ENCODE results near the gene TBL1X.
A peak's percentile ranks its signal among the peaks of the same experiment; 100 is the strongest.
"Not testable (repeated sequence)": the region's sequence is repeated elsewhere in the genome, so short reads cannot be mapped to it uniquely, and the experiment has no call there.

The TBL1X gene

GRCh38 chrX:9459186-9459748 lies 5.6 kb upstream of the TBL1X start:
- no peak for DNase-seq (ENCODE audit: low read depth)

- DNase-seq (ENCODE audit: low read depth) = no peak
Measured at GRCh38 chrX:9461087-9461486, 3.8 kb upstream of the TBL1X start.

- no peak for DNase-seq (ENCODE audit: low read depth)
Measured at GRCh38 chrX:9462456-9462855, 2.4 kb upstream of the TBL1X start.

GRCh38 chrX:9465380-9466123 lies 694 bp downstream of the TBL1X start:
- DNase-seq (ENCODE audit: low read depth) = peak; percentile 12

GRCh38 chrX:9466124-9466495 lies 1.3 kb downstream of the TBL1X start:
- DNase-seq (ENCODE audit: low read depth) = no peak

GRCh38 chrX:9466736-9467135 lies 1.9 kb downstream of the TBL1X start:
- no peak for DNase-seq (ENCODE audit: low read depth)

GRCh38 chrX:9467146-9467545 lies 2.3 kb downstream of the TBL1X start:
- no peak for DNase-seq (ENCODE audit: low read depth)

GRCh38 chrX:9467751-9468150 lies 2.9 kb downstream of the TBL1X start:
- DNase-seq (ENCODE audit: low read depth) = no peak

GRCh38 chrX:9471571-9471985 lies 6.7 kb downstream of the TBL1X start:
- no peak for DNase-seq (ENCODE audit: low read depth)

GRCh38 chrX:9473708-9474107 lies 8.8 kb downstream of the TBL1X start:
- DNase-seq (ENCODE audit: low read depth) = no peak

- not testable (repeated sequence) for DNase-seq (ENCODE audit: low read depth)
Measured at GRCh38 chrX:9475417-9475816, 10.6 kb downstream of the TBL1X start.

GRCh38 chrX:9475984-9476383 lies 11.1 kb downstream of the TBL1X start:
- DNase-seq (ENCODE audit: low read depth) = no peak

- no peak for DNase-seq (ENCODE audit: low read depth)
Measured at GRCh38 chrX:9476810-9477575, 12.1 kb downstream of the TBL1X start.

- no peak for DNase-seq (ENCODE audit: low read depth)
Measured at GRCh38 chrX:9482408-9482807, 17.6 kb downstream of the TBL1X start.

GRCh38 chrX:9482837-9483236 lies 18.0 kb downstream of the TBL1X start:
- DNase-seq (ENCODE audit: low read depth) = no peak

- DNase-seq (ENCODE audit: low read depth) = no peak
Measured at GRCh38 chrX:9483376-9483775, 18.5 kb downstream of the TBL1X start.

- no peak for DNase-seq (ENCODE audit: low read depth)
Measured at GRCh38 chrX:9486786-9487387, 22.0 kb downstream of the TBL1X start.

- DNase-seq (ENCODE audit: low read depth) = no peak
Measured at GRCh38 chrX:9488586-9488985, 23.7 kb downstream of the TBL1X start.

- DNase-seq (ENCODE audit: low read depth) = no peak
Measured at GRCh38 chrX:9489234-9489633, 24.4 kb downstream of the TBL1X start.

GRCh38 chrX:9492901-9493300 lies 28.0 kb downstream of the TBL1X start:
- DNase-seq (ENCODE audit: low read depth) = no peak

- DNase-seq (ENCODE audit: low read depth) = no peak
Measured at GRCh38 chrX:9493936-9494335, 29.1 kb downstream of the TBL1X start.

- DNase-seq (ENCODE audit: low read depth) = no peak
Measured at GRCh38 chrX:9494771-9495170, 29.9 kb downstream of the TBL1X start.

- DNase-seq (ENCODE audit: low read depth) = no peak
Measured at GRCh38 chrX:9495496-9495895, 30.6 kb downstream of the TBL1X start.

Data from stimulated activated CD8-positive, alpha-beta memory T cell treated with anti-CD3 and anti-CD28 coated beads, Interleukin-12 subunit alpha, Interleukin-12 subunit beta, amount 100 ng/mL, for 4 hours (primary cell).